C4-2B (cell line): ENCODE data around the gene VWCE.

Experiments used
- ZFX ChIP-seq: fragments of 450-650 bp; IDR thresholded peaks from 2 replicates; pipeline ENCODE4 v1.6.1; 2017
- TF ChIP-seq, protein P1 (sequence below): fragments of 450-650 bp; conservative IDR thresholded peaks from 2 replicates; pipeline ENCODE4 v1.5.1; 2017; ENCODE audit warnings: mild to moderate bottlenecking

GRCh38 chr11:61310749-61311148, 15.6 kb upstream of the VWCE start:
- TF ChIP-seq, protein P1, sequence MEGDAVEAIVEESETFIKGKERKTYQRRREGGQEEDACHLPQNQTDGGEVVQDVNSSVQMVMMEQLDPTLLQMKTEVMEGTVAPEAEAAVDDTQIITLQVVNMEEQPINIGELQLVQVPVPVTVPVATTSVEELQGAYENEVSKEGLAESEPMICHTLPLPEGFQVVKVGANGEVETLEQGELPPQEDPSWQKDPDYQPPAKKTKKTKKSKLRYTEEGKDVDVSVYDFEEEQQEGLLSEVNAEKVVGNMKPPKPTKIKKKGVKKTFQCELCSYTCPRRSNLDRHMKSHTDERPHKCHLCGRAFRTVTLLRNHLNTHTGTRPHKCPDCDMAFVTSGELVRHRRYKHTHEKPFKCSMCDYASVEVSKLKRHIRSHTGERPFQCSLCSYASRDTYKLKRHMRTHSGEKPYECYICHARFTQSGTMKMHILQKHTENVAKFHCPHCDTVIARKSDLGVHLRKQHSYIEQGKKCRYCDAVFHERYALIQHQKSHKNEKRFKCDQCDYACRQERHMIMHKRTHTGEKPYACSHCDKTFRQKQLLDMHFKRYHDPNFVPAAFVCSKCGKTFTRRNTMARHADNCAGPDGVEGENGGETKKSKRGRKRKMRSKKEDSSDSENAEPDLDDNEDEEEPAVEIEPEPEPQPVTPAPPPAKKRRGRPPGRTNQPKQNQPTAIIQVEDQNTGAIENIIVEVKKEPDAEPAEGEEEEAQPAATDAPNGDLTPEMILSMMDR = no peak
- no peak for TF ChIP-seq ZFX
